H9 (cell line): ENCODE results near the gene MYH2. TPM values are rescaled to one million over a fixed set of nuclear protein-coding genes. Genes with fewer than 3 reads are reported as not detected.

Experiments
- DNase-seq: peaks from one replicate; pipeline ENCODE4 v3.0.0-alpha.2; 2017
- H2AFZ ChIP-seq: one replicate; pipeline ENCODE4 v1.6.1; 2013; ENCODE audit warnings: mild to moderate bottlenecking, low read length, control low read depth, moderate library complexity
- H2AK5ac ChIP-seq: 2 replicates; pipeline ENCODE4 v1.6.1; 2013; ENCODE audit warnings: low read length, control low read depth, mixed read lengths; ENCODE audit not compliant: insufficient read length
- H2BK120ac ChIP-seq: one replicate; pipeline ENCODE4 v1.6.1; 2013; ENCODE audit warnings: low read depth, mild to moderate bottlenecking, low read length, control low read depth, inconsistent platforms; ENCODE audit not compliant: poor library complexity, severe bottlenecking
- H2BK12ac ChIP-seq: 2 replicates; pipeline ENCODE4 v1.6.1; 2013; ENCODE audit warnings: low read length, control low read depth, mixed read lengths, low read depth; ENCODE audit not compliant: insufficient read length
- H2BK15ac ChIP-seq: 2 replicates; pipeline ENCODE4 v1.6.1; 2013; ENCODE audit warnings: low read depth, low read length, control low read depth
- H2BK20ac ChIP-seq: one replicate; pipeline ENCODE4 v1.6.1; 2013; ENCODE audit warnings: low read depth, mild to moderate bottlenecking, low read length, control low read depth, inconsistent platforms; ENCODE audit not compliant: poor library complexity, severe bottlenecking
- H2BK5ac ChIP-seq: 2 replicates; pipeline ENCODE4 v1.6.1; 2013; ENCODE audit warnings: low read length, control low read depth, mixed read lengths; ENCODE audit not compliant: insufficient read length
- H3K14ac ChIP-seq: 2 replicates; pipeline ENCODE4 v1.6.1; 2013; ENCODE audit warnings: low read length, control low read depth; ENCODE audit not compliant: insufficient read depth
- H3K18ac ChIP-seq: 2 replicates; pipeline ENCODE4 v1.6.1; 2013; ENCODE audit warnings: low read depth, mild to moderate bottlenecking, mixed read lengths, low read length, control low read depth; ENCODE audit not compliant: insufficient read length
- H3K23ac ChIP-seq: 2 replicates; pipeline ENCODE4 v1.6.1; 2013; ENCODE audit warnings: low read length, control low read depth, mixed read lengths, low read depth; ENCODE audit not compliant: insufficient read length
- H3K23me2 ChIP-seq: 2 replicates; pipeline ENCODE4 v1.6.1; 2013; ENCODE audit warnings: low read depth, mild to moderate bottlenecking, mixed read lengths, low read length, control low read depth; ENCODE audit not compliant: insufficient read length, poor library complexity, severe bottlenecking
- H3K27ac ChIP-seq: 2 replicates; pipeline ENCODE4 v1.5.1; 2013; ENCODE audit warnings: low read length, control low read depth, mixed read lengths, low read depth; ENCODE audit not compliant: insufficient read length
- H3K27me3 ChIP-seq: 2 replicates; pipeline ENCODE4 v1.6.1; 2013; ENCODE audit warnings: low read length, control low read depth, inconsistent platforms; ENCODE audit not compliant: insufficient read depth
- H3K4ac ChIP-seq: 2 replicates; pipeline ENCODE4 v1.6.1; 2013; ENCODE audit warnings: low read depth, mild to moderate bottlenecking, control low read depth, inconsistent platforms, low read length, moderate library complexity
- H3K4me1 ChIP-seq: 2 replicates; pipeline ENCODE4 v1.6.1; 2013; ENCODE audit warnings: low read length, control low read depth, inconsistent platforms; ENCODE audit not compliant: insufficient read depth
- H3K4me2 ChIP-seq: 2 replicates; pipeline ENCODE4 v1.6.1; 2013; ENCODE audit warnings: low read length, control low read depth, mixed read lengths; ENCODE audit not compliant: insufficient read length, insufficient read depth
- H3K56ac ChIP-seq: 2 replicates; pipeline ENCODE4 v1.6.1; 2013; ENCODE audit warnings: low read depth, mild to moderate bottlenecking, mixed read lengths, low read length, control low read depth; ENCODE audit not compliant: insufficient read length
- H3K79me1 ChIP-seq: 2 replicates; pipeline ENCODE4 v1.6.1; 2013; ENCODE audit warnings: low read depth, mild to moderate bottlenecking, moderate library complexity, low read length, control low read depth, inconsistent platforms; ENCODE audit not compliant: insufficient read depth, poor library complexity, severe bottlenecking
- H3K79me2 ChIP-seq: 2 replicates; pipeline ENCODE4 v1.6.1; 2013; ENCODE audit warnings: low read length, control low read depth, inconsistent platforms; ENCODE audit not compliant: insufficient read depth
- H3K9ac ChIP-seq: 2 replicates; pipeline ENCODE4 v1.6.1; 2013; ENCODE audit warnings: low read length, control low read depth, mixed read lengths; ENCODE audit not compliant: insufficient read length; ENCODE audit errors: extremely low read depth
- H3K9me3 ChIP-seq: one replicate; pipeline ENCODE4 v1.6.1; 2013; ENCODE audit warnings: low read depth, low read length, inconsistent platforms; ENCODE audit not compliant: control insufficient read depth
- H3T11ph ChIP-seq: one replicate; pipeline ENCODE4 v1.6.1; 2013; ENCODE audit warnings: mild to moderate bottlenecking, low read length, control low read depth, inconsistent platforms
- H4K20me1 ChIP-seq: one replicate; pipeline ENCODE4 v1.6.1; 2013; ENCODE audit not compliant: control insufficient read depth, insufficient read length, insufficient read depth
- H4K5ac ChIP-seq: 2 replicates; pipeline ENCODE4 v1.6.1; 2013; ENCODE audit warnings: low read depth, mild to moderate bottlenecking, mixed read lengths, low read length, control low read depth; ENCODE audit not compliant: insufficient read length
- H4K8ac ChIP-seq: replicated peaks from 2 replicates; pipeline ENCODE4 v1.6.1; 2013; ENCODE audit warnings: low read length, control low read depth, mixed read lengths, low read depth; ENCODE audit not compliant: insufficient read length
- H4K91ac ChIP-seq: 2 replicates; pipeline ENCODE4 v1.6.1; 2013; ENCODE audit warnings: low read depth, mild to moderate bottlenecking, moderate library complexity, mixed read lengths, low read length, control low read depth; ENCODE audit not compliant: insufficient read length
- H3K27ac Mint-ChIP-seq, 3 experiments: 2 replicates in 2 of 3; 3 replicates in 1 of 3; pipeline ENCODE4 v1.8.0; 2020 to 2021; ENCODE audit warnings: mixed read lengths in 3 of 3, mild to moderate bottlenecking in 1 of 3, moderate library complexity in 1 of 3
- H3K27me3 Mint-ChIP-seq: 2 replicates; pipeline ENCODE4 v1.8.0; 2021; ENCODE audit warnings: low read depth, mild to moderate bottlenecking, moderate library complexity, mixed read lengths
- H3K36me3 Mint-ChIP-seq, 3 experiments: 2 replicates in 2 of 3; 3 replicates in 1 of 3; pipeline ENCODE4 v1.8.0; 2020 to 2021; ENCODE audit warnings: low read depth in 3 of 3, mixed read lengths in 3 of 3; ENCODE audit not compliant: insufficient read depth in 1 of 3
- H3K4me1 Mint-ChIP-seq, 2 experiments: 2 replicates each; pipeline ENCODE4 v1.8.0; 2020; ENCODE audit warnings: mixed read lengths in 2 of 2
- H3K4me3 Mint-ChIP-seq, 2 experiments: 2 replicates in 1 of 2; 3 replicates in 1 of 2; pipeline ENCODE4 v1.8.0; 2020 to 2021; ENCODE audit warnings: mild to moderate bottlenecking in 2 of 2, mixed read lengths in 2 of 2, moderate library complexity in 1 of 2
- H3K9me3 Mint-ChIP-seq, 2 experiments: 2 replicates in 1 of 2; 3 replicates in 1 of 2; pipeline ENCODE4 v1.8.0; 2020; ENCODE audit warnings: mild to moderate bottlenecking in 2 of 2, mixed read lengths in 2 of 2, moderate library complexity in 1 of 2
- CTCF ChIP-seq: fragments of 200-600 bp; sonication (generic); conservative IDR thresholded peaks from 3 replicates; pipeline ENCODE4 v1.8.0; 2021; ENCODE audit warnings: antibody characterized with exemption, mild to moderate bottlenecking
- WGBS: extraction: QIAGEN DNeasy Blood & Tissue Kit; methylation state at CpG from one replicate; pipeline ENCODE4 v1.1.7; 2013; ENCODE audit warnings: missing lambda C conversion rate, low lambda C conversion rate, mixed read lengths; ENCODE audit not compliant: insufficient read length; ENCODE audit errors: extremely low coverage; 5-methylcytosine and 5-hydroxymethylcytosine counted together
- total RNA-seq: library from RNA; stranded (reverse); gene quantifications from 2 replicates; pipeline ENCODE4 v1.2.1, GENCODE V29; 2021

MYH2 gene
- total RNA-seq, 1 experiment from 2014 or later, result 0.68 TPM

GRCh38 chr17:10558049-10558448 is 8.6 kb upstream of the MYH2 start:
- no peak overlapping the region for H4K8ac ChIP-seq
- no peak overlapping the region for H2BK5ac ChIP-seq
- no CpG with 5 or more reads among the region's 6 CpGs for WGBS
- no peaks in the 10 kb centered on the region for H3K79me1 ChIP-seq
- no peak overlapping the region for H3K18ac ChIP-seq
- no peak overlapping the region for H4K91ac ChIP-seq
- H3K27me3 ChIP-seq, result no peaks in the 10 kb centered on the region
- Mint-ChIP-seq H3K9me3 (no peaks in the 10 kb centered on the region; a peak in 1 of 5 replicates), H3K27ac (no peak overlapping the region), H3K4me1 (peaks cover 15 to 28% of the 10 kb centered on the region in 2 experiments), H3K4me3 (no peak overlapping the region), H3K36me3 (no peaks in the 10 kb centered on the region; a peak in 1 of 7 replicates), H3K27me3 (no peaks in the 10 kb centered on the region; the same call in 1 of the 2 replicates)
- no peak overlapping the region for H2AK5ac ChIP-seq
- H3K4me1 ChIP-seq, result peaks cover 2% of the 10 kb centered on the region; the same call in 1 of the 2 replicates
- no peak overlapping the region for H3K56ac ChIP-seq
- no peak for DNase-seq
- H4K20me1 ChIP-seq, result no peaks in the 10 kb centered on the region
- no peak overlapping the region for H2AFZ ChIP-seq
- no peak overlapping the region for H3K27ac ChIP-seq
- H2BK15ac ChIP-seq, result no peak overlapping the region
- no peaks in the 10 kb centered on the region for H3K23me2 ChIP-seq
- no peak overlapping the region for H3K23ac ChIP-seq
- H3K9ac ChIP-seq, result no peak overlapping the region
- no peak overlapping the region for H3K4me2 ChIP-seq
- no peak overlapping the region for H3K14ac ChIP-seq
- no peak for TF ChIP-seq CTCF
- H3K9me3 ChIP-seq, result no peaks in the 10 kb centered on the region
- H2BK12ac ChIP-seq, result no peak overlapping the region
- H2BK20ac ChIP-seq, result no peak overlapping the region
- no peaks in the 10 kb centered on the region for H3K79me2 ChIP-seq
- no peak overlapping the region for H3T11ph ChIP-seq
- no peak overlapping the region for H2BK120ac ChIP-seq
- no peak overlapping the region for H4K5ac ChIP-seq
- H3K4ac ChIP-seq, result no peak overlapping the region
